Stimulated activated CD4-positive, alpha-beta T cell treated with anti-CD3 and anti-CD28 coated beads, Interleukin-4, amount 100 ng/mL, for 4 hours (primary cell): ENCODE measurements around the gene NEURL1.
"Not testable (repeated sequence)": the region's sequence is repeated elsewhere in the genome, so short reads cannot be mapped to it uniquely, and the experiment has no call there.

Experiments used
- DNase-seq, 2 experiments: peaks; one replicate each; pipeline ENCODE4 v3.0.0-alpha.2; 2020

NEURL1 gene

GRCh38 chr10:103522006-103522405, 28.5 kb downstream of the NEURL1 start:
- DNase-seq = not testable (repeated sequence)

- no peak for DNase-seq
Measured at GRCh38 chr10:103523683-103524082, 30.2 kb downstream of the NEURL1 start.

GRCh38 chr10:103525901-103526300, 32.4 kb downstream of the NEURL1 start:
- no peak for DNase-seq

- not testable (repeated sequence) for DNase-seq
Measured at GRCh38 chr10:103527476-103527875, 34.0 kb downstream of the NEURL1 start.

GRCh38 chr10:103528549-103528948, 35.0 kb downstream of the NEURL1 start:
- DNase-seq = no peak

- DNase-seq = no peak
Measured at GRCh38 chr10:103529539-103529938, 36.0 kb downstream of the NEURL1 start.

GRCh38 chr10:103533827-103534226, 40.3 kb downstream of the NEURL1 start:
- DNase-seq = no peak

- no peak for DNase-seq
Measured at GRCh38 chr10:103534621-103535498, 41.4 kb downstream of the NEURL1 start.

GRCh38 chr10:103535595-103535994, 42.1 kb downstream of the NEURL1 start:
- no peak for DNase-seq

GRCh38 chr10:103539751-103540150, 46.2 kb downstream of the NEURL1 start:
- no peak for DNase-seq

GRCh38 chr10:103540722-103541121, 47.2 kb downstream of the NEURL1 start:
- no peak for DNase-seq

- no peak for DNase-seq
Measured at GRCh38 chr10:103541616-103542015, 48.1 kb downstream of the NEURL1 start.

- DNase-seq = peak in 1 of 2 experiments; percentile 34
Measured at GRCh38 chr10:103542764-103543616, 49.5 kb downstream of the NEURL1 start.

GRCh38 chr10:103543617-103544525, 50.4 kb downstream of the NEURL1 start:
- DNase-seq = no peak

- no peak for DNase-seq
Measured at GRCh38 chr10:103544657-103545310, 51.3 kb downstream of the NEURL1 start.

- no peak for DNase-seq
Measured at GRCh38 chr10:103545366-103545765, 51.9 kb downstream of the NEURL1 start.

GRCh38 chr10:103545771-103546281, 52.3 kb downstream of the NEURL1 start:
- DNase-seq = no peak

- DNase-seq = no peak
Measured at GRCh38 chr10:103546401-103546800, 52.9 kb downstream of the NEURL1 start.

- no peak for DNase-seq
Measured at GRCh38 chr10:103547391-103547946, 54.0 kb downstream of the NEURL1 start.

GRCh38 chr10:103548006-103548405, 54.5 kb downstream of the NEURL1 start:
- no peak for DNase-seq

GRCh38 chr10:103548581-103549348, 55.3 kb downstream of the NEURL1 start:
- no peak for DNase-seq
